SK-N-SH treated with all-trans-retinoic acid at 6 μM for 48 hours (cell line): ENCODE measurements around the gene RTN1.

Experiments
- ATAC-seq: fragments of 200-7000 bp; cut with Tn5 transposase; 3 replicates; pipeline ENCODE4 v1.9.1; 2020; ENCODE audit warnings: mild to moderate bottlenecking, moderate library complexity
- ARNTL ChIP-seq: fragments of 450-650 bp; formaldehyde crosslinking; IDR thresholded peaks from 2 replicates; pipeline ENCODE4 v1.5.0; 2020; ENCODE audit warnings: low read depth, mild to moderate bottlenecking, moderate library complexity, borderline replicate concordance
- BACH2 ChIP-seq: fragments of 250-450 bp; sonication (Bioruptor Pico); IDR thresholded peaks from 2 replicates; pipeline ENCODE4 v1.9.0; 2021; ENCODE audit warnings: mild to moderate bottlenecking, borderline replicate concordance
- CSDC2 ChIP-seq: fragments of 250-450 bp; sonication (Bioruptor Pico); IDR thresholded peaks from 2 replicates; pipeline ENCODE4 v1.5.0; 2020; ENCODE audit warnings: mild to moderate bottlenecking, moderate library complexity
- ESRRG ChIP-seq: fragments of 250-450 bp; sonication (Bioruptor Pico); IDR thresholded peaks from 2 replicates; pipeline ENCODE4 v1.6.1; 2021; ENCODE audit warnings: mild to moderate bottlenecking
- GLIS3 ChIP-seq: fragments of 250-450 bp; sonication (Bioruptor Pico); IDR thresholded peaks from 2 replicates; pipeline ENCODE4 v1.5.0; 2020; ENCODE audit warnings: mild to moderate bottlenecking, moderate library complexity
- ISL1 ChIP-seq: fragments of 250-450 bp; sonication (Bioruptor Pico); IDR thresholded peaks from 2 replicates; pipeline ENCODE4 v2.1.2; 2022; ENCODE audit warnings: mild to moderate bottlenecking, moderate library complexity
- OSR1 ChIP-seq: fragments of 250-450 bp; sonication (Bioruptor Pico); IDR thresholded peaks from 2 replicates; pipeline ENCODE4 v1.8.0; 2022; ENCODE audit warnings: moderate library complexity, mild to moderate bottlenecking, inconsistent platforms
- POU6F1 ChIP-seq: fragments of 250-450 bp; sonication (Bioruptor Pico); IDR thresholded peaks from 2 replicates; pipeline ENCODE4 v1.8.0; 2021; ENCODE audit warnings: low read depth, mild to moderate bottlenecking, moderate library complexity, borderline replicate concordance
- PPARA ChIP-seq: fragments of 250-450 bp; sonication (Bioruptor Pico); IDR thresholded peaks from 2 replicates; pipeline ENCODE4 v1.5.0; 2020; ENCODE audit warnings: mild to moderate bottlenecking, borderline replicate concordance
- RARB ChIP-seq: fragments of 250-450 bp; sonication (Bioruptor Pico); IDR thresholded peaks from 2 replicates; pipeline ENCODE4 v1.8.0; 2021; ENCODE audit warnings: mild to moderate bottlenecking, moderate library complexity
- SNAI2 ChIP-seq: fragments of 250-450 bp; sonication (Bioruptor Pico); IDR thresholded peaks from 2 replicates; pipeline ENCODE4 v1.5.0; 2020; ENCODE audit warnings: mild to moderate bottlenecking, moderate library complexity
- TCF4 ChIP-seq: fragments of 250-450 bp; sonication (Bioruptor Pico); IDR thresholded peaks from 2 replicates; pipeline ENCODE4 v1.8.0; 2021; ENCODE audit warnings: mild to moderate bottlenecking, moderate library complexity, borderline replicate concordance
- TOX ChIP-seq: fragments of 250-450 bp; sonication (Bioruptor Pico); IDR thresholded peaks from 2 replicates; pipeline ENCODE4 v1.8.0; 2021; ENCODE audit warnings: mild to moderate bottlenecking, moderate library complexity, borderline replicate concordance
- TSHZ2 ChIP-seq: fragments of 250-450 bp; sonication (Bioruptor Pico); IDR thresholded peaks from 2 replicates; pipeline ENCODE4 v1.5.0; 2020; ENCODE audit warnings: mild to moderate bottlenecking, moderate library complexity
- ZC3H10 ChIP-seq: fragments of 250-450 bp; sonication (Bioruptor Pico); IDR thresholded peaks from 2 replicates; pipeline ENCODE4 v1.5.1; 2021; ENCODE audit warnings: mild to moderate bottlenecking, moderate library complexity
- ZFP30 ChIP-seq: fragments of 450-650 bp; formaldehyde crosslinking; IDR thresholded peaks from 2 replicates; pipeline ENCODE4 v1.5.0; 2022; ENCODE audit warnings: mild to moderate bottlenecking, moderate library complexity
- ZNF565 ChIP-seq: fragments of 450-650 bp; formaldehyde crosslinking; conservative IDR thresholded peaks from 2 replicates; pipeline ENCODE4 v1.5.0; 2020; ENCODE audit warnings: low read depth, mild to moderate bottlenecking, moderate library complexity
- ZNF70 ChIP-seq: fragments of 450-650 bp; formaldehyde crosslinking; IDR thresholded peaks from 2 replicates; pipeline ENCODE4 v1.5.0; 2020; ENCODE audit warnings: mild to moderate bottlenecking, moderate library complexity
- ZNF8 ChIP-seq: fragments of 450-650 bp; formaldehyde crosslinking; IDR thresholded peaks from 2 replicates; pipeline ENCODE4 v1.5.0; 2020; ENCODE audit warnings: mild to moderate bottlenecking, moderate library complexity
- TF ChIP-seq, protein P1 (sequence below): fragments of 250-450 bp; sonication (Bioruptor Pico); IDR thresholded peaks from 2 replicates; pipeline ENCODE4 v1.5.1; 2021; ENCODE audit warnings: mild to moderate bottlenecking, moderate library complexity
- TF ChIP-seq, protein P2 (sequence below): fragments of 250-450 bp; sonication (Bioruptor Pico); IDR thresholded peaks from 2 replicates; pipeline ENCODE4 v1.5.1; 2020; ENCODE audit warnings: low read depth, mild to moderate bottlenecking, moderate library complexity

RTN1 gene

GRCh38 chr14:59591641-59592370 is 278.8 kb downstream of the RTN1 start:
- TF ChIP-seq ISL1 (CRISPR knock-in tag) (no peak), TCF4 (CRISPR knock-in tag) (no peak), ZFP30 (CRISPR knock-in tag) (no peak), POU6F1 (CRISPR knock-in tag) (no peak), ZC3H10 (CRISPR knock-in tag) (no peak), ZNF8 (CRISPR knock-in tag) (no peak), PPARA (no peak), ZNF565 (CRISPR knock-in tag) (no peak), RARB (CRISPR knock-in tag) (no peak), ZNF70 (no peak), OSR1 (no peak), SNAI2 (CRISPR knock-in tag) (no peak), TSHZ2 (CRISPR knock-in tag) (no peak), ARNTL (no peak), BACH2 (no peak), TOX (CRISPR knock-in tag) (no peak), CSDC2 (no peak)
- no peak for ATAC-seq

- no peak for ATAC-seq
- TF ChIP-seq, protein P1, sequence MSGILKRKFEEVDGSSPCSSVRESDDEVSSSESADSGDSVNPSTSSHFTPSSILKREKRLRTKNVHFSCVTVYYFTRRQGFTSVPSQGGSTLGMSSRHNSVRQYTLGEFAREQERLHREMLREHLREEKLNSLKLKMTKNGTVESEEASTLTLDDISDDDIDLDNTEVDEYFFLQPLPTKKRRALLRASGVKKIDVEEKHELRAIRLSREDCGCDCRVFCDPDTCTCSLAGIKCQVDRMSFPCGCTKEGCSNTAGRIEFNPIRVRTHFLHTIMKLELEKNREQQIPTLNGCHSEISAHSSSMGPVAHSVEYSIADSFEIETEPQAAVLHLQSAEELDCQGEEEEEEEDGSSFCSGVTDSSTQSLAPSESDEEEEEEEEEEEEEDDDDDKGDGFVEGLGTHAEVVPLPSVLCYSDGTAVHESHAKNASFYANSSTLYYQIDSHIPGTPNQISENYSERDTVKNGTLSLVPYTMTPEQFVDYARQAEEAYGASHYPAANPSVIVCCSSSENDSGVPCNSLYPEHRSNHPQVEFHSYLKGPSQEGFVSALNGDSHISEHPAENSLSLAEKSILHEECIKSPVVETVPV (CRISPR knock-in tag): no peak
- no peak for TF ChIP-seq ZNF565 (CRISPR knock-in tag)
- TF ChIP-seq SNAI2 (CRISPR knock-in tag): no peak
- TF ChIP-seq TOX (CRISPR knock-in tag): no peak
- no peak for TF ChIP-seq ISL1 (CRISPR knock-in tag)
- no peak for TF ChIP-seq BACH2
- TF ChIP-seq ESRRG (CRISPR knock-in tag): no peak
- TF ChIP-seq PPARA: no peak
- TF ChIP-seq ZC3H10 (CRISPR knock-in tag): no peak
- TF ChIP-seq CSDC2: no peak
Measured at GRCh38 chr14:59588101-59588500, 282.5 kb downstream of the RTN1 start.

GRCh38 chr14:59585891-59586554 is 284.6 kb downstream of the RTN1 start:
- ATAC-seq: no peak
- TF ChIP-seq RARB (CRISPR knock-in tag): no peak
- TF ChIP-seq, protein P2, sequence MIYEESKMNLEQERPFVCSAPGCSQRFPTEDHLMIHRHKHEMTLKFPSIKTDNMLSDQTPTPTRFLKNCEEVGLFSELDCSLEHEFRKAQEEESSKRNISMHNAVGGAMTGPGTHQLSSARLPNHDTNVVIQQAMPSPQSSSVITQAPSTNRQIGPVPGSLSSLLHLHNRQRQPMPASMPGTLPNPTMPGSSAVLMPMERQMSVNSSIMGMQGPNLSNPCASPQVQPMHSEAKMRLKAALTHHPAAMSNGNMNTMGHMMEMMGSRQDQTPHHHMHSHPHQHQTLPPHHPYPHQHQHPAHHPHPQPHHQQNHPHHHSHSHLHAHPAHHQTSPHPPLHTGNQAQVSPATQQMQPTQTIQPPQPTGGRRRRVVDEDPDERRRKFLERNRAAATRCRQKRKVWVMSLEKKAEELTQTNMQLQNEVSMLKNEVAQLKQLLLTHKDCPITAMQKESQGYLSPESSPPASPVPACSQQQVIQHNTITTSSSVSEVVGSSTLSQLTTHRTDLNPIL (CRISPR knock-in tag): no peak
- no peak for TF ChIP-seq PPARA
- no peak for TF ChIP-seq GLIS3
- TF ChIP-seq POU6F1 (CRISPR knock-in tag): no peak
- TF ChIP-seq TOX (CRISPR knock-in tag): no peak
- TF ChIP-seq ZNF565 (CRISPR knock-in tag): no peak
- TF ChIP-seq, all 23 proteins: peak for 0
